Measurements from ENCODE around the gene ABCC2.
A peak's percentile ranks its signal among the peaks of the same experiment; 100 is the strongest.
"Not testable (repeated sequence)": the region's sequence is repeated elsewhere in the genome, so short reads cannot be mapped to it uniquely, and the experiment has no call there.

The ABCC2 gene

GRCh38 chr10:99782447-99783286 lies at the start of gene ABCC2:
TSS of gene ABCC2 (plus strand) at chr10:99782640. CDS start at chr10:99782845, 205 bp downstream.
- peak; percentile 55 for DNase-seq (ENCODE audit: low spot score)

GRCh38 chr10:99733366-99733765 lies 49.1 kb upstream of the ABCC2 start:
- DNase-seq (ENCODE audit: low spot score) = no peak

DNA sequence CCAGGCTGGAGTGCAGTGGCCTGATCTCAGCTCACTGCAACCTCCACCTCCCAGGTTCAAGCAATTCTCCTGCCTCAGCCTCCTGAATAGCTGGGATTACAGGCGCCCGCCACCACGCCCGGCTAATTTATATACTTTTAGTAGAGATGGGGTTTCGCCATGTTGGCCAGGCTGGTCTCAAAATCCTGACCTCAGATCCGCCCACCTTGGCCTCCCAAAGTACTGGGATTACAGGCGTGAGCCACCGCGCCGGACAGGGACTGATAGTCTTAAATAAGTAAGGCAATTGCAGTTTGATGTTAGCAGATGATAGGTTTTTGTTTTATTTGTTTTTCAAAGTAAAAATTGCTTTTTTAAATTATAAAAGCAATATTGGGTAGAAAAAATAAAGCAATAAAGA lies 48.3 kb upstream of the ABCC2 start:
- DNase-seq (ENCODE audit: low spot score) = not testable (repeated sequence)

GRCh38 chr10:99740260-99740659 lies 42.2 kb upstream of the ABCC2 start:
- no peak for DNase-seq (ENCODE audit: low spot score)

- DNase-seq (ENCODE audit: low spot score) = no peak
These were observed 41.4 kb upstream of the ABCC2 start for GRCh38 chr10:99740933-99741559.

- DNase-seq (ENCODE audit: low spot score) = no peak
These were observed 40.2 kb upstream of the ABCC2 start for GRCh38 chr10:99742254-99742653.

GRCh38 chr10:99742701-99743100 lies 39.7 kb upstream of the ABCC2 start:
- no peak for DNase-seq (ENCODE audit: low spot score)

DNA sequence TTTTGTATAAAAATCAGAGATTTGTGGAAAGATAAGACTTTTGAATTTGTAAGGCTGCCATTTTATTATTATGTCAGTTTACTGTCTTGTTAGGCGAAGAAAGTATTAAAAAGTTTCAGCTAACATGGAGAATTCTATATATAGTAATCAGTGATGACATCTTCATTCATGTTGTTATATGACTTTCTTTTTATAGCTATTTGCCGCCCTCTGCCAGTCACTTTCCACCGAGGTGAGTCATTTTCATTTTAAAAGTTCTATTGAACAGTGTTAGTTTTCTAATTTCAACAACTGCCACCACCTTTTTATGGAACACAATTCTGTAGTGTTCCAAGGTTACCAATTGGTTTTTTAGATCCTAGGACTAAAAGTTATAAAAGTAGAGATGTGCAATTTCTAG lies 38.6 kb upstream of the ABCC2 start:
- no peak for DNase-seq (ENCODE audit: low spot score)

DNA sequence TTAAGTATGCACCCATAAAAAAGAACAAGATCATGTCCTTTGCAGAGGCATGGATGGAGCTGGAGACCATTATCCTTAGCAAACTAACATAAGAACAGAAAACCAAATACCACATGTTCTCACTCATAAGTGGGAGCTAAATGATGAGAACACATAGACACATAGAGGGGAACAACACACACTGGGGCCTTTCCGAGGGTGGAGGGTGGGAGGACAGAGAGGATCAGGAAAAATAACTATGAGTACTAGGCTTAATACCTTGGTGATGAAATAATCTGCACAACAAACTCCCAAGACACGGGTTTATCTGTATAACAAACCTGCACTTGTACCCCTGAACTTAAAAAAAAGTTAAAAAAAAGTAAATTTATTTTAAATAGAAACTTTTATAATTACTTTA lies 36.3 kb upstream of the ABCC2 start:
- not testable (repeated sequence) for DNase-seq (ENCODE audit: low spot score)

- DNase-seq (ENCODE audit: low spot score) = no peak
These were observed 33.5 kb upstream of the ABCC2 start for GRCh38 chr10:99748823-99749451.

DNA sequence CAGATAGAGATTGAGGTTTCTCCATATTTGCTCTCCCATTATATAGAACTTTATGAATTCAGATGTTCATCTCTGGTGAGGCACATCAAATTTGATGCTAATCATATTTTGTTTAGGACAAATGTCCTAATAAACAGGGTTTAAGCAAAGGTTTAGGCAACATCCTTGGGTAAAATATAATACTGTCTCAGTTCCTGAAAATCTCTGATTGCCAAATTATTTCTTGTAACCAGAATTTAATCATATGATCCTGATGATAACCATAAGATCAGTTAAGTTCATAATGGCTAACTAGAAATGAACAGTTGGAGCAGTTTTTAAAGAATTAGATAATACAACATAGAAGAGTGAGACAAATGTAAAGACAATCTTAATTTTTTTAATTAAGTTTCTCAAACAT lies 31.8 kb upstream of the ABCC2 start:
- DNase-seq (ENCODE audit: low spot score) = no peak

DNA sequence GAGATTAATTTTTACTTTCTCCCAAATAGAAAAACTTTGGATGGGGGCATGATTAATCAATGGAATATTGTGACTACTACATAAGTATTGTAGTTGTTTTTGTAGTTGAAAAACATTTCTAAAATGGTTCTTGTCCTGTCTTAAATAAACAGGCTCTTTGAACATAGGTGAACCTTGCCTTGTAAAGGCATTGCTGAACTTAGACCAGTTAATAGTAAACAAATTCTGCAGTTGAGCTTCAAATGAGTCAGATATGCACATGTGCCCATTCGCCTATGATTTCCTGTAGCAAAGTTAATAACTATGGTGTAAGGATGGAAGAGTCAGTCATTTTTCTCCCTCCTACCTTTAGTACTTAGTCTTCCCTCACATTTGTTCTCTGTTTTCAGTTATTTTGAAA lies 27.8 kb upstream of the ABCC2 start:
- no peak for DNase-seq (ENCODE audit: low spot score)

- no peak for DNase-seq (ENCODE audit: low spot score)
These were observed 26.3 kb upstream of the ABCC2 start for GRCh38 chr10:99756159-99756558.

GRCh38 chr10:99758211-99758891 lies 24.1 kb upstream of the ABCC2 start:
- DNase-seq (ENCODE audit: low spot score) = no peak

DNA sequence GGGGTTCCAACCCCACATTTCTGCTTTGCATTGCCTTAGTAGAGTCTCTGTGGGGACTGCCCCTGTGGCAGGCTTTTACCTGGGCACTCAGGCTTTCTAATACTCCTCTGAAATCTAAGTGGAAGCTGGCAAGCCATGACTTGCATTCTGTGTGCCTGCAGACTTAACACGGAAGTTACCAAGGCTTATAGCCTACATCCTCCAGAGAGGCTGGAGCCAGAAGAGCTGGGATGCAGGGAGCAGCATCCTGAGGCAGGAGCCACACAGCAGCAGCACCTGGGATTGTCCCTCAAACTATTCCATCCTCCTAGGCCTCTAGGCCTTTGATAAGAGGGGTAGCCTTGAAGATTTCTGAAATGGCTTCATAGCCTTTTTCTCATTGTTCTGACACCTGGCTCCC lies 22.1 kb upstream of the ABCC2 start:
- DNase-seq (ENCODE audit: low spot score) = no peak

- DNase-seq (ENCODE audit: low spot score) = no peak
These were observed 21.1 kb upstream of the ABCC2 start for GRCh38 chr10:99761365-99761764.

- DNase-seq (ENCODE audit: low spot score) = no peak
These were observed 16.7 kb upstream of the ABCC2 start for GRCh38 chr10:99765672-99766301.

DNA sequence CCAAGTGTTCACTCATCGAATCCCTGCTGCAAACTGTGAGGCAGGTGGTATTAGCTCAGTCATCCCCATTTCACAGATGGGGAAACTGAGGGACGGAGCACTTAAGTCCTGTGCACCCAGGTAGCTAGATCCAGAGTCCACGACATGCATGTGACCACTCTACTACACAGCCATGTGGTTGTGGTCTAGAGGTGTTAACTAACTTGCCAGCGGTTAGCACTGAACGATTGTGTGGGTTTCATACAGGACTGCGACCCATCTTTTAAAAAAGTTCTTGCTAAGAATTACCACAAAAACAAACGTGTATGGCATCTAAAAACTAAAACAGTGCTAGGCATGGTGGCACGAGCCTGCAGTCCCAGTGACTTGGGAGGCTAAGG lies 16.1 kb upstream of the ABCC2 start:
- no peak for DNase-seq (ENCODE audit: low spot score)

- no peak for DNase-seq (ENCODE audit: low spot score)
These were observed 14.5 kb upstream of the ABCC2 start for GRCh38 chr10:99767901-99768300.

DNA sequence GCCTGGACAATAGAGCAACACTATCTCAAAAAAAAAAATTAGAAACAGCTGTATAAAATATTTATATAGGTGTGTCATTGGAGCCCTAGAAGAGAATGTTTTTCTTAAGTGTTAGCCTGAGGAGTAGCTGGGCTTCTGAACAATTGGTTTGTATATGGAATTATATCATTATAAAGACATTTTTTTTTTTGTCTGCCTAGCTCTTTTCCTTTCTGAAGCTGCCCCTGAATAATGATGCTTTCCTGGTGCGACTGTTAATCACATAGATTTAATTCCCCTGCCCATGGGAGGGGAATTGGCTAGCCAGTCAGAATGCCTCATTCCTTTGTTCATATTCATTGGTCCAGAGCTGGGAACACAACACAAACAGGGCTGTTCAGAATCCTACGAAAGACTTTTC lies 13.9 kb upstream of the ABCC2 start:
- no peak for DNase-seq (ENCODE audit: low spot score)

DNA sequence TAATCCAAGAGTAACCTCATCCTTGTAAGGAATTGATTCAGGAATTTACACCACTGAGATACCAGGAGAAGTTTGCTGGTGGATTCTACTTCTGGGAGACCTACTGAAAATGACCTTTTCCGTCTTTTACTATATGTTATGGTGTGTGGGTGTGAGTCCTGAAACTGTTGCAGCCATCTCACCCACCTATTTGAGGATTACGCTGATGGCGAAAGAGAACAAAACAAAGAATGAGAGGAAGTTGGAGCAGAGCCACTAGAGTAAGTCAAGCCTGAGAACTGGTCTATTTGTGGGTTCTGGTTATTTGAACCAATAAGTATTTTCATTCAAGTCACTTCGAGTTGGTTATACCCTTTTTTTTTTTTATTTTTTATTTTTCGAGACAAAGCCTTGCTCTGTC lies 12.7 kb upstream of the ABCC2 start:
- DNase-seq (ENCODE audit: low spot score) = no peak

DNA sequence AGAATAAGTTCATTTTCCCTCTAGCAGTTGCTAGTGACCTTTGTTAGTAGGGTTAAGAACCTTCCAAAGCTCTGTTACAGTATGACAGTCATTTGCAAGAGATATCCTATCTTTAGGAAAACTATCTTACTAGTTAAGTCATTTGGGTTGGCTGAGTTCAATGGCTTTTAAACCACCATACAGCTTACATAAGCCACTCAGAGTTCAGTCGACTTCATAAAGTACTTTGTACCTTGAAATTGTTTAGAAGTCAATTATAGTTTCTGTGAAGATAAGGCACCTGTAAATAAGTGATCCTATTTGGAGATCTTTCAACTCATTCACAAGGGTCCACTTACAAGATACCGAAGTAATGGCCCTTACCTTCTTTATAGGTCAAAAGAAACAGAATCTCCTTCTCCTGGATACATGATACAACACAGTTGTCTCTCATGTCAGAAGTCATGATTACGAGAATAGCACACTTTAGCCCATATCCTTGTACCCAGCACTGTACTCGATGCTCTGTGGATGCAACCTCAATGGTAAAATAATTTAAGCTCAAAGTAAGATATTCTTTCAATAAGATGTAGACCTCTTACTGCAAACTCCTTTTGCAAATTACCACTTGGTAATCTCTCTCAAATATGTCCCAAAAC lies 11.9 kb upstream of the ABCC2 start:
- no peak for DNase-seq (ENCODE audit: low spot score)

Measured in SW480 (cell line).